ENCODE data around the gene RAD51B. TPM values are rescaled to one million over a fixed set of nuclear protein-coding genes. Genes with fewer than 3 reads are reported as not detected.

The RAD51B gene
- polyA plus RNA-seq, 3 donors = 3.6 to 11.6 (median 9.4) TPM

DNA sequence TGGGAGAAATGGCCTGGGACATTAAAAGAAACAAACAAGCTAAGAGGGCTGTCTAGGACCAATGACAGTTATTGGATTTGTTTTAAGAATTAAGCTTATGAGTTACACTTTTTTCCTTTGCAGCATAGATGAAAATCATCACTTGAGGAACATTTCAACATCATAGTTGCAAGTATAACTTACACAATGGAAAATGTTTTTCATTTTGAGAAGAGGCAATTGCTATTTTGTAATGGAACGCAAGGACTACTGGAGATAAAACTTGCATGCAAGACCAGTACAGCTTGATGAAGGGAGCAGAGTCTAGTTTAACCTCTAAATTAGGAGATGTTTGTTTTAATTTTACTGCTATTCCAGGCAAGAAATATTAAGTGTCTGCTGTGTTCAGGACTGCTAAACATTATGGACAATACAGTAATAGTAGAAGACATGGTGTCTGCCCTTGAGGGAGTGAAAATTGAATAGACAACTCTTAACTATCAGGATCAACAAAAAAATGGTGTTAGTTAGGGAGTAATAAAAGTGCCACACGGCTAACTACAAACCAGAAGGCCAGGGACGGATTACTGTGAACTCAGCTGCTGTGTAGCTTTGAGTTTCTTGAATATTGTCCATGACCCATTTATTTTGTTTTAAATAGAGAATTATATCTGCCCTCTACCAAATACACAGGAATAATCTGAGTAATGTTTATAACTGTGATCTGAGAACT lies 374.5 kb downstream of the RAD51B start:
- TF ChIP-seq, protein P1, sequence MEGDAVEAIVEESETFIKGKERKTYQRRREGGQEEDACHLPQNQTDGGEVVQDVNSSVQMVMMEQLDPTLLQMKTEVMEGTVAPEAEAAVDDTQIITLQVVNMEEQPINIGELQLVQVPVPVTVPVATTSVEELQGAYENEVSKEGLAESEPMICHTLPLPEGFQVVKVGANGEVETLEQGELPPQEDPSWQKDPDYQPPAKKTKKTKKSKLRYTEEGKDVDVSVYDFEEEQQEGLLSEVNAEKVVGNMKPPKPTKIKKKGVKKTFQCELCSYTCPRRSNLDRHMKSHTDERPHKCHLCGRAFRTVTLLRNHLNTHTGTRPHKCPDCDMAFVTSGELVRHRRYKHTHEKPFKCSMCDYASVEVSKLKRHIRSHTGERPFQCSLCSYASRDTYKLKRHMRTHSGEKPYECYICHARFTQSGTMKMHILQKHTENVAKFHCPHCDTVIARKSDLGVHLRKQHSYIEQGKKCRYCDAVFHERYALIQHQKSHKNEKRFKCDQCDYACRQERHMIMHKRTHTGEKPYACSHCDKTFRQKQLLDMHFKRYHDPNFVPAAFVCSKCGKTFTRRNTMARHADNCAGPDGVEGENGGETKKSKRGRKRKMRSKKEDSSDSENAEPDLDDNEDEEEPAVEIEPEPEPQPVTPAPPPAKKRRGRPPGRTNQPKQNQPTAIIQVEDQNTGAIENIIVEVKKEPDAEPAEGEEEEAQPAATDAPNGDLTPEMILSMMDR (IDR thresholded peaks at IDR 0.05) = no peak
- H3K4me2 ChIP-seq (replicated peaks; ENCODE audit: extremely low read depth, low read length, poor library complexity, severe bottlenecking) = no peak overlapping the region

DNA sequence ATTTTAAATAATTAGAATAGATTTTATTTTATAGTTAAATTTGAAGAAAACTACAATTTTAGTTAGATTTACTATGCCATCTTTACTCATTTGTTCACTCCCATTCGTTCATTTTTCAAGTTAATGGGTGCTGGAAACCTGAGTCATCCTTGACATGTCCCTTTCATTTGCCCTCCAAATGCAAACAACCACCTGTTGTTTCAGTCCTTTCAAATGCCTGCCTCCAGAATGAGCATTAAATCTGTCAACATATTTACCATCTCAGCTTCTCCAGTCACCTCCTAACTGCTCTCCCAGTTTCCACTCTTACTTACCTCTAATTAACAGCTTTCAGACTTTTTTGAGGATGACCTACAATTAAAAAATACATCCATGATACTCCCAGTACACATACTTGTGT lies 375.5 kb downstream of the RAD51B start:
- H3K9me3 Mint-ChIP-seq = no peaks in the 10 kb centered on the region
- H3K9me3 ChIP-seq (replicated peaks in 1 of 2; ENCODE audit: control insufficient read depth in 1 of 2, insufficient read depth in 1 of 2, low read length in 2 of 2) = no peaks in the 10 kb centered on the region
- no peaks in the 10 kb centered on the region for H3K27me3 Mint-ChIP-seq (ENCODE audit: low read depth in 3 of 3)
- H3K4me2 ChIP-seq (replicated peaks; ENCODE audit: extremely low read depth, low read length, poor library complexity, severe bottlenecking) = no peak overlapping the region
- TF ChIP-seq, protein P1 (IDR thresholded peaks at IDR 0.05) = no peak
- DNase-seq = no peak
- no peaks in the 10 kb centered on the region for H3K4me1 Mint-ChIP-seq
- H2AFZ ChIP-seq (ENCODE audit: insufficient read depth, low read depth, low read length, poor library complexity, severe bottlenecking) = no peak overlapping the region
- no peaks in the 10 kb centered on the region for H3K79me2 ChIP-seq (ENCODE audit: insufficient read depth, low read length)
- 86% methylated on average over 1 of the region's 1 CpG for WGBS (ENCODE audit: insufficient coverage)
- no peaks in the 10 kb centered on the region for H3K27me3 ChIP-seq (ENCODE audit: control insufficient read depth in 2 of 2, insufficient read depth in 2 of 2, low read length in 2 of 2)
- no peak overlapping the region for H3K9ac ChIP-seq (ENCODE audit: insufficient read depth, low read length, poor library complexity, severe bottlenecking)
- no peak overlapping the region for H3K4me3 ChIP-seq (replicated peaks in 1 of 3; ENCODE audit: low read depth in 2 of 3, low read length in 3 of 3)
- H4K20me1 ChIP-seq (ENCODE audit: insufficient read depth, low read length) = no peaks in the 10 kb centered on the region
- H3K4me1 ChIP-seq (ENCODE audit: control insufficient read depth in 1 of 2, insufficient read depth in 2 of 2, low read length in 2 of 2) = no peaks in the 10 kb centered on the region
- no peaks in the 10 kb centered on the region for H3K36me3 ChIP-seq (replicated peaks in 1 of 2; ENCODE audit: control insufficient read depth in 1 of 2, insufficient read depth in 2 of 2, low read length in 2 of 2)
- intact Hi-C loops (cut with micrococcal nuclease) = no loop called here
- no peak overlapping the region for H3K27ac ChIP-seq (ENCODE audit: low read depth in 1 of 2, low read length in 2 of 2)
- no peak overlapping the region for H3K27ac Mint-ChIP-seq
- no peaks in the 10 kb centered on the region for H3K36me3 Mint-ChIP-seq
- no peak overlapping the region for H3K4me3 Mint-ChIP-seq

More for the DNA sequence above, 374.5 kb downstream of the RAD51B start:
- no peaks in the 10 kb centered on the region for H3K36me3 ChIP-seq (replicated peaks in 1 of 2; ENCODE audit: control insufficient read depth in 1 of 2, insufficient read depth in 2 of 2, low read length in 2 of 2)
- H4K20me1 ChIP-seq (ENCODE audit: insufficient read depth, low read length) = no peaks in the 10 kb centered on the region
- Mint-ChIP-seq H3K4me3 (no peak overlapping the region), H3K9me3 (no peaks in the 10 kb centered on the region), H3K4me1 (no peaks in the 10 kb centered on the region), H3K27me3 (ENCODE audit: low read depth in 3 of 3) (no peaks in the 10 kb centered on the region), H3K36me3 (no peaks in the 10 kb centered on the region), H3K27ac (no peak overlapping the region)
- no peaks in the 10 kb centered on the region for H3K9me3 ChIP-seq (replicated peaks in 1 of 2; ENCODE audit: control insufficient read depth in 1 of 2, insufficient read depth in 1 of 2, low read length in 2 of 2)
- no peak overlapping the region for H3K27ac ChIP-seq (ENCODE audit: low read depth in 1 of 2, low read length in 2 of 2)
- no peak overlapping the region for H2AFZ ChIP-seq (ENCODE audit: insufficient read depth, low read depth, low read length, poor library complexity, severe bottlenecking)
- H3K79me2 ChIP-seq (ENCODE audit: insufficient read depth, low read length) = no peaks in the 10 kb centered on the region
- DNase-seq = no peak
- H3K4me1 ChIP-seq (ENCODE audit: control insufficient read depth in 1 of 2, insufficient read depth in 2 of 2, low read length in 2 of 2) = no peaks in the 10 kb centered on the region
- 86% methylated on average over 1 of the region's 3 CpGs for WGBS (ENCODE audit: insufficient coverage)
- no peak overlapping the region for H3K9ac ChIP-seq (ENCODE audit: insufficient read depth, low read length, poor library complexity, severe bottlenecking)
- H3K27me3 ChIP-seq (ENCODE audit: control insufficient read depth in 2 of 2, insufficient read depth in 2 of 2, low read length in 2 of 2) = no peaks in the 10 kb centered on the region
- intact Hi-C loops (cut with micrococcal nuclease) = no loop called here
- H3K4me3 ChIP-seq (replicated peaks in 1 of 3; ENCODE audit: low read depth in 2 of 3, low read length in 3 of 3) = no peak overlapping the region
